Effector memory CD4-positive, alpha-beta T cell (primary cell): ENCODE results near the gene CCR3.
"Not testable (repeated sequence)": the region's sequence is repeated elsewhere in the genome, so short reads cannot be mapped to it uniquely, and the experiment has no call there.

Source experiments
- DNase-seq, 3 donors: peaks; one replicate each; pipeline ENCODE4 v3.0.0-alpha.2; 2020
- H3K27ac ChIP-seq: 2 replicates; pipeline ENCODE4 v1.7.0; 2013; ENCODE audit warnings: mild to moderate bottlenecking, low read length, moderate library complexity; ENCODE audit not compliant: insufficient read depth, poor library complexity, severe bottlenecking
- H3K27me3 ChIP-seq: replicated peaks from 2 replicates; pipeline ENCODE4 v1.7.0; 2013; ENCODE audit warnings: mild to moderate bottlenecking, low read length; ENCODE audit not compliant: insufficient read depth, control insufficient read depth, poor library complexity, severe bottlenecking
- H3K36me3 ChIP-seq: 2 replicates; pipeline ENCODE4 v1.7.0; 2013; ENCODE audit warnings: mild to moderate bottlenecking, low read length, moderate library complexity; ENCODE audit not compliant: control insufficient read depth, insufficient read depth
- H3K4me1 ChIP-seq: 2 replicates; pipeline ENCODE4 v1.7.0; 2013; ENCODE audit warnings: low read length, mild to moderate bottlenecking; ENCODE audit not compliant: control insufficient read depth, insufficient read depth, poor library complexity, severe bottlenecking
- H3K4me3 ChIP-seq: 2 replicates; pipeline ENCODE4 v1.7.0; 2013; ENCODE audit warnings: low read length, low read depth, mild to moderate bottlenecking; ENCODE audit not compliant: insufficient read depth, poor library complexity, severe bottlenecking
- H3K9me3 ChIP-seq: 2 replicates; pipeline ENCODE4 v1.7.0; 2013; ENCODE audit warnings: mild to moderate bottlenecking, low read length, moderate library complexity; ENCODE audit not compliant: control insufficient read depth

CCR3 gene

GRCh38 chr3:46206282-46207015 is 35.8 kb upstream of the CCR3 start:
- Histone ChIP-seq H3K27ac (no peak overlapping the region), H3K36me3 (no peaks in the 10 kb centered on the region), H3K9me3 (no peaks in the 10 kb centered on the region), H3K27me3 (no peaks in the 10 kb centered on the region), H3K4me3 (no peak overlapping the region), H3K4me1 (peaks cover 10% of the 10 kb centered on the region)
- DNase-seq: no peak

DNA sequence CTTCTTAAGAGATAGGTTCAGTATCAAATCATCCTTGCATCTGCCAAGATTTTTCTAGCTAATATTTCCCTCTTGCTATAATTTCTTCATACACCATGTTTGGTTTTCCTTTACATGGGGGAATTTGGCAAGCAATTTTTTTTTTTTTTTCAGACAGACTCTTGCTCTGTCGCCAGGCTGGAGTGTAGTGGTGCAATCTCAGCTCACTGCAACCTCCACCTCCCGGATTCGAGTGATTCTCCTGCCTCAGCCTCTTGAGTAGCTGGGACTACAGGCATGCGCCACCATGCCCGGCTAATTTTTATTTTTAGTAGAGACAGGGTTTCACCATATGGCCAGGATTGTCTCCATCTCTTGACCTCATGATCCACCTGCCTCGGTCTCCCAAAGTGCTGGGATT is 34.7 kb upstream of the CCR3 start:
- not testable (repeated sequence) for H3K4me3 ChIP-seq, DNase-seq, H3K27me3 ChIP-seq, H3K27ac ChIP-seq, H3K9me3 ChIP-seq, H3K36me3 ChIP-seq
- H3K4me1 ChIP-seq: peaks cover 11% of the 10 kb centered on the region

- H3K4me1 ChIP-seq: peaks cover 18% of the 10 kb centered on the region
- DNase-seq: no peak
Measured at GRCh38 chr3:46208167-46208704, 34.0 kb upstream of the CCR3 start, which contains the start of gene CCR1. CCR1 (minus strand) TSS chr3:46208313; CDS start chr3:46204313, 4,000 bp downstream.

DNA sequence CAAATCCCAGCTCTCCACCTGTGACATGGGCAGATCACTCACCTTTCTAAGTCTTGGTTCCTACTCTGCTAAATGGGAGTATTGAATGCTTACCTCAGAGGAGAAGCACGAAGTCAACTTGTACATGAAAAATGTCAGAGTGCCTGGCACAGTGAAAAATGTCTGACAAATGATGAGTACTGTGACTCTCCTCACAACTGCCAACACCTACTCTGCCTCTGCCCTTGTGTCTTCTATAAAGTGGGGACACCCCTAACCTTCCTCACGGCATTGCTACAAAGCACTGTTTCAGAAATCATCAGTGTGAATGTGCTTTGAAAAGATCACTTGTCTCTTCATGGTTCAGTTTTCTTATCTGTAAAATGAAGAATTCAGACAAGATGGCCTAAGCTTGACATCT is 33.2 kb upstream of the CCR3 start:
- no peaks in the 10 kb centered on the region for H3K27me3 ChIP-seq
- H3K36me3 ChIP-seq: no peaks in the 10 kb centered on the region
- no peak overlapping the region for H3K27ac ChIP-seq
- no peak for DNase-seq
- H3K4me3 ChIP-seq: no peak overlapping the region
- no peaks in the 10 kb centered on the region for H3K9me3 ChIP-seq
- H3K4me1 ChIP-seq: peaks cover 20% of the 10 kb centered on the region

More at GRCh38 chr3:46208167-46208704, 34.0 kb upstream of the CCR3 start, which contains the start of gene CCR1:
- Histone ChIP-seq H3K27ac (no peak within 1 kb of the TSS), H3K9me3 (no peaks in the 10 kb centered on the region), H3K36me3 (no peaks in the 10 kb centered on the region), H3K4me3 (no peak within 1 kb of the TSS), H3K27me3 (no peaks in the 10 kb centered on the region)

GRCh38 chr3:46209746-46210470 is 32.4 kb upstream of the CCR3 start:
- no peaks in the 10 kb centered on the region for H3K9me3 ChIP-seq
- H3K36me3 ChIP-seq: no peaks in the 10 kb centered on the region
- no peak overlapping the region for H3K4me3 ChIP-seq
- no peak overlapping the region for H3K27ac ChIP-seq
- no peaks in the 10 kb centered on the region for H3K27me3 ChIP-seq
- H3K4me1 ChIP-seq: peaks cover 20% of the 10 kb centered on the region
- DNase-seq: no peak

- Histone ChIP-seq H3K4me1 (peaks cover 20% of the 10 kb centered on the region), H3K27me3 (no peaks in the 10 kb centered on the region), H3K4me3 (no peak overlapping the region), H3K36me3 (no peaks in the 10 kb centered on the region), H3K27ac (no peak overlapping the region), H3K9me3 (no peaks in the 10 kb centered on the region)
- no peak for DNase-seq
Measured at GRCh38 chr3:46212101-46212500, 30.2 kb upstream of the CCR3 start.

DNA sequence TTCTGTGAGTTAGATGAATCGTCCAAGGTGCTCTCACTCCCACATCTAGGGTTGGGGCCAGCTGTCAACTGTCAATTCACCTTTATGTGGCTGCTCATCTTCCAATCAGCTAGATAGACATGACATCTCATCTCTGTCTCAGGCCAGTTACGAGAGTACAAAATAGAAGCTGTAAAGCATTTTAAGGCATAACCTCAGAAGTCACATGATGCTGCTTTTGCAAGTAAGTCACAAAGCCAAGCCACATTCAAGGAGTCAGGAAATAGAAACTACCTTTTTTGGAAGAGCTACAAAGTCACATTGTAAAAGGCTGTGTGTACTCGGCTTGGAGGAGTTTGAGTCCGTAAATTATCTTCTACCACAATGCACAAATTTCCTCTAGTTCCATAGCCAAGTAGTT is 29.1 kb upstream of the CCR3 start:
- DNase-seq: no peak
- H3K9me3 ChIP-seq: no peaks in the 10 kb centered on the region
- no peaks in the 10 kb centered on the region for H3K36me3 ChIP-seq
- H3K4me3 ChIP-seq: no peak overlapping the region
- H3K27me3 ChIP-seq: no peaks in the 10 kb centered on the region
- peaks cover 16% of the 10 kb centered on the region for H3K4me1 ChIP-seq
- no peak overlapping the region for H3K27ac ChIP-seq

- H3K4me1 ChIP-seq: peaks cover 10% of the 10 kb centered on the region
- DNase-seq: no peak
- no peak overlapping the region for H3K27ac ChIP-seq
- no peaks in the 10 kb centered on the region for H3K36me3 ChIP-seq
- no peak overlapping the region for H3K4me3 ChIP-seq
- no peaks in the 10 kb centered on the region for H3K9me3 ChIP-seq
- H3K27me3 ChIP-seq: no peaks in the 10 kb centered on the region
Measured at GRCh38 chr3:46214751-46215352, 27.4 kb upstream of the CCR3 start.

- Histone ChIP-seq H3K4me3 (no peak overlapping the region), H3K4me1 (peaks cover 10% of the 10 kb centered on the region), H3K27me3 (no peaks in the 10 kb centered on the region), H3K9me3 (no peaks in the 10 kb centered on the region), H3K36me3 (no peaks in the 10 kb centered on the region), H3K27ac (no peak overlapping the region)
- DNase-seq: no peak
Measured at GRCh38 chr3:46215810-46216414, 26.3 kb upstream of the CCR3 start.
